K562 (cell line): ENCODE measurements around the gene IFNK. TPM values are rescaled to one million over a fixed set of nuclear protein-coding genes. Genes with fewer than 3 reads are reported as not detected.

Experiments used
- ATAC-seq: fragments of 200-7000 bp; cut with Tn5 transposase; 3 replicates; pipeline ENCODE4 v1.9.1; 2020; ENCODE audit warnings: moderate library complexity
- BruUV-seq: library from RNA; stranded (reverse); fragments of 400-500 nt; replicated peaks from 2 replicates; lab custom pipeline; 2021; lab: Mats Ljungman, UMichigan
- CTCF ChIA-PET: fragments of 300-600 bp; formaldehyde crosslinking; extraction: SDS; loops from one replicate; lab custom pipeline; 2021; ENCODE audit warnings: low intra/inter-chr PET ratio; lab: Yijun Ruan, JAX
- POLR2A ChIA-PET: fragments of 300-600, 350-650 bp; sonication (Branson Sonifier 250); formaldehyde crosslinking; extraction: SDS; loops from one replicate; lab custom pipeline; 2021; ENCODE audit warnings: antibody characterized with exemption, inconsistent platforms; lab: Yijun Ruan, JAX
- DNase-seq, 4 experiments: peaks; one replicate each; pipeline versions ENCODE4 v3.0.0 to v3.0.0-alpha.2; 2011 to 2018; ENCODE audit warnings: low spot score in 3 of 4, mixed read lengths in 3 of 4; ENCODE audit errors: extremely low read depth in 1 of 4
- FAIRE-seq: peaks from 2 replicates; lab custom pipeline; 2011; peaks lifted over from hg19 to GRCh38; lab: Jason Lieb, UNC
- H2AFZ ChIP-seq: 2 replicates; pipeline ENCODE4 v1.6.0; 2011; ENCODE audit warnings: low read depth, low read length, control low read depth, inconsistent platforms
- H3K27ac ChIP-seq: fragments of 200-600 bp; 3 replicates; pipeline ENCODE4 v1.8.0; 2011; ENCODE audit warnings: low read depth, mild to moderate bottlenecking, control low read depth, inconsistent platforms, low read length, moderate library complexity, mixed read lengths; ENCODE audit errors: extremely low read depth
- H3K27me3 ChIP-seq, 2 experiments: fragments of 300-600 bp in 1 of 2; 2 replicates in 1 of 2; 3 replicates in 1 of 2; pipeline versions ENCODE4 v1.6.0 to v1.8.0; 2011; ENCODE audit warnings: inconsistent platforms in 2 of 2, low read length in 2 of 2, mild to moderate bottlenecking in 1 of 2, mixed read lengths in 1 of 2, moderate library complexity in 1 of 2; ENCODE audit not compliant: control insufficient read depth in 2 of 2, insufficient read depth in 2 of 2
- H3K36me3 ChIP-seq: fragments of 300-600 bp; 3 replicates; pipeline ENCODE4 v1.8.0; 2011; ENCODE audit warnings: mild to moderate bottlenecking, low read length, inconsistent platforms; ENCODE audit not compliant: control insufficient read depth, insufficient read depth
- H3K4me1 ChIP-seq, 2 experiments: fragments of 200-600 bp in 1 of 2; replicated peaks in 1 of 2; 2 replicates in 1 of 2; 3 replicates in 1 of 2; pipeline versions ENCODE4 v1.5.1 to v1.8.0; 2011; ENCODE audit warnings: inconsistent platforms in 2 of 2, low read length in 2 of 2, mild to moderate bottlenecking in 1 of 2, mixed read lengths in 1 of 2, moderate library complexity in 1 of 2; ENCODE audit not compliant: control insufficient read depth in 2 of 2, insufficient read depth in 2 of 2
- H3K4me2 ChIP-seq: 2 replicates; pipeline ENCODE4 v1.6.1; 2011; ENCODE audit warnings: low read length, control low read depth, inconsistent platforms, mixed read lengths; ENCODE audit not compliant: insufficient read depth
- H3K4me3 ChIP-seq: fragments of 200-600 bp; sonication (generic), shearing (Covaris generic); 2 replicates; pipeline ENCODE4 v1.5.1; 2016; ENCODE audit warnings: control low read depth, inconsistent platforms
- H3K79me2 ChIP-seq: fragments of 200-600 bp; 3 replicates; pipeline ENCODE4 v1.8.0; 2011; ENCODE audit warnings: low read length, inconsistent platforms; ENCODE audit not compliant: control insufficient read depth, insufficient read depth
- H3K9ac ChIP-seq, 2 experiments: 2 replicates each; pipeline versions ENCODE4 v1.6.0 to v1.6.1; 2011; ENCODE audit warnings: low read depth in 2 of 2, low read length in 2 of 2, control low read depth in 1 of 2, inconsistent platforms in 1 of 2, mild to moderate bottlenecking in 1 of 2, mixed read lengths in 1 of 2; ENCODE audit not compliant: insufficient read depth in 1 of 2
- H3K9me1 ChIP-seq: one replicate; pipeline ENCODE4 v1.6.0; 2011; ENCODE audit warnings: inconsistent platforms, mild to moderate bottlenecking, low read length, moderate library complexity; ENCODE audit not compliant: control insufficient read depth, insufficient read depth
- H3K9me3 ChIP-seq: replicated peaks from 2 replicates; pipeline ENCODE4 v1.5.1; 2011; ENCODE audit warnings: low read depth, low read length, inconsistent platforms; ENCODE audit not compliant: control insufficient read depth, insufficient read depth
- H4K20me1 ChIP-seq: replicated peaks from 2 replicates; pipeline ENCODE4 v1.6.1; 2011; ENCODE audit warnings: low read length, inconsistent platforms, mixed read lengths; ENCODE audit not compliant: control insufficient read depth, insufficient read depth
- DLX4 ChIP-seq: fragments of 250-450 bp; sonication (Bioruptor Pico); IDR thresholded peaks from 2 replicates; pipeline ENCODE4 v1.6.1; 2021; ENCODE audit warnings: mild to moderate bottlenecking
- DPF2 ChIP-seq: fragments of 450-650 bp; IDR thresholded peaks from 2 replicates; pipeline ENCODE4 v1.6.1; 2016
- FOXA3 ChIP-seq, 2 experiments: fragments of 450-650 bp in 1 of 2; sonication (generic) in 1 of 2; formaldehyde crosslinking; IDR thresholded peaks in 1 of 2; conservative IDR thresholded peaks in 1 of 2; 2 replicates each; pipeline versions ENCODE4 v1.4.0 to v1.8.0; 2020 to 2022; ENCODE audit warnings: mild to moderate bottlenecking in 2 of 2, missing genetic modification reagents in 1 of 2
- GATAD2B ChIP-seq: fragments of 450-650 bp; IDR thresholded peaks from 2 replicates; pipeline ENCODE4 v1.6.1; 2017; ENCODE audit warnings: mild to moderate bottlenecking, borderline replicate concordance
- HOMEZ ChIP-seq: fragments of 250-450 bp; sonication (Bioruptor Pico); IDR thresholded peaks from 2 replicates; pipeline ENCODE4 v1.4.0; 2020; ENCODE audit warnings: mild to moderate bottlenecking, moderate library complexity
- JUN ChIP-seq, 2 experiments: sonication (generic) in 1 of 2; formaldehyde crosslinking in 1 of 2; IDR thresholded peaks; 2 replicates each; pipeline versions ENCODE4 v1.6.1 to v1.8.0; 2012 to 2022; ENCODE audit warnings: borderline replicate concordance in 2 of 2, mild to moderate bottlenecking in 2 of 2, improper control_type of control experiment in 1 of 2, low read depth in 1 of 2, low read length in 1 of 2, missing genetic modification reagents in 1 of 2
- MAFG ChIP-seq: fragments of 450-650 bp; conservative IDR thresholded peaks from 2 replicates; pipeline ENCODE4 v1.6.1; 2016; ENCODE audit warnings: missing genetic modification characterization, missing compliant biosample characterization
- MIER1 ChIP-seq: fragments of 450-650 bp; IDR thresholded peaks from 2 replicates; pipeline ENCODE4 v1.6.1; 2016; ENCODE audit warnings: antibody characterized with exemption, mild to moderate bottlenecking, low read depth
- NCOA6 ChIP-seq: fragments of 450-650 bp; IDR thresholded peaks from 2 replicates; pipeline ENCODE4 v1.6.1; 2017; ENCODE audit warnings: mild to moderate bottlenecking
- NFRKB ChIP-seq: fragments of 450-650 bp; IDR thresholded peaks from 2 replicates; pipeline ENCODE4 v1.6.1; 2016; ENCODE audit warnings: low read depth
- RUNX1 ChIP-seq: sonication (generic); IDR thresholded peaks from 2 replicates; pipeline ENCODE4 v1.6.1; 2016; ENCODE audit warnings: antibody characterized with exemption, low read depth
- SMAD3 ChIP-seq: fragments of 450-650 bp; formaldehyde crosslinking; conservative IDR thresholded peaks from 2 replicates; pipeline ENCODE4 v1.4.0; 2020; ENCODE audit warnings: mild to moderate bottlenecking
- ZNF184 ChIP-seq: sonication (generic); formaldehyde crosslinking; IDR thresholded peaks from 2 replicates; pipeline ENCODE4 v1.5.0; 2020; ENCODE audit warnings: missing genetic modification reagents
- ZNF592 ChIP-seq: fragments of 450-650 bp; IDR thresholded peaks from 2 replicates; pipeline ENCODE4 v1.6.1; 2017; ENCODE audit warnings: antibody characterized with exemption, mild to moderate bottlenecking
- WGBS: fragments of 100-300 bp; shearing (Covaris generic); methylation state at CpG from one replicate; pipeline ENCODE4 v1.1.6; 2016; ENCODE audit warnings: low coverage, mixed read lengths; ENCODE audit not compliant: insufficient coverage; ENCODE audit errors: missing lambda C conversion rate; 5-methylcytosine and 5-hydroxymethylcytosine counted together
- in situ Hi-C: fragments of 300-500 bp; cut with MboI; formaldehyde crosslinking; loops from 4 replicates; pipeline ENCODE4 v1.15.0; 2018; ENCODE audit warnings: inconsistent platforms, mixed read lengths
- intact Hi-C: fragments of 100-400 bp; cut with micrococcal nuclease; formaldehyde crosslinking; loops from 2 replicates; pipeline ENCODE4 v1.14.2; 2022
- polyA plus RNA-seq, 8 experiments: library from polyadenylated mRNA; depleted of rRNA in 4 of 8; stranded (reverse) in 5 of 8; unstranded in 3 of 8; fragments of >200 nt; fragmentation: Nextera tagmentation in 2 of 8; fragmentation: Illumina TruSeq in 1 of 8; extraction: Ambion mirVana in 2 of 8; extraction: Trizol in 1 of 8; gene quantifications; 2 replicates each; pipeline versions ENCODE4 v1.2.1 to v1.2.3, GENCODE V29; 2011 to 2014; ENCODE audit warnings: inconsistent platforms in 1 of 8, missing spikeins in 1 of 8
- total RNA-seq, 7 experiments: library from RNA; depleted of rRNA in 6 of 7; stranded (reverse); fragments of >200 nt in 6 of 7; fragmentation: Illumina TruSeq in 2 of 7; extraction: Trizol in 2 of 7; gene quantifications; 2 replicates each; pipeline versions ENCODE4 v1.2.1 to v1.2.3, GENCODE V29; 2011 to 2021; ENCODE audit warnings: low replicate concordance in 1 of 7

Gene IFNK
- total and polyA plus RNA-seq, 9 of the 15 experiments (the other 6 are each of a cell fraction or from before 2014, with no cell fraction given) = 0.11 TPM; not detected in 8

- TF ChIP-seq ZNF592 (0 out of 2 replicates have a peak, but pooled peaks have one; percentile 50), MAFG (no peak)
Observed at GRCh38 chr9:27482709-27483108, 41.4 kb upstream of the IFNK start (continued).

- Histone ChIP-seq H3K4me3 (no peak overlapping the region), H3K27ac (peak overlapping the region; percentile 44; the same call in 1 of the 3 replicates), H3K79me2 (peaks cover 52% of the 10 kb centered on the region), H4K20me1 (no peaks in the 10 kb centered on the region), H3K4me2 (no peak overlapping the region; the same call in 1 of the 2 replicates), H3K4me1 (peaks cover 0 to 7% of the 10 kb centered on the region in 2 experiments; a peak in 3 of 5 replicates), H2AFZ (no peak overlapping the region), H3K9me3 (0 out of 2 replicates have a peak, but pooled peaks cover 2% of the 10 kb centered on the region), H3K27me3 (no peaks in the 10 kb centered on the region), H3K9me1 (no peaks in the 10 kb centered on the region), H3K9ac (no peak overlapping the region), H3K36me3 (no peaks in the 10 kb centered on the region)
- ATAC-seq (no peak), DNase-seq (no peak), FAIRE-seq (no peak)
- CTCF ChIA-PET = no interaction called here
- in situ Hi-C loops (no loop called here), intact Hi-C loops (no loop called here)
- no CpG with 5 or more reads among the region's 6 CpGs for WGBS
- no TSS peak for BruUV-seq
- POLR2A ChIA-PET = interaction anchor here (0.6 to 0.7 kb wide), 3 partner anchors 13 to 91 kb away, joined by 3 read pairs; no protein-coding TSS in a partner anchor
- TF ChIP-seq JUN (IDR thresholded peaks at IDR 0.05; ENCODE audit: borderline replicate concordance, low read depth, low read length) (no peak), JUN (CRISPR knock-in tag; IDR thresholded peaks at IDR 0.05; ENCODE audit: borderline replicate concordance) (no peak), MIER1 (no peak), GATAD2B (no peak), RUNX1 (no peak), HOMEZ (CRISPR knock-in tag) (no peak), NFRKB (no peak), FOXA3 (CRISPR knock-in tag; conservative IDR thresholded peaks at IDR 0.05 in 1 of 2, IDR thresholded peaks at IDR 0.05 in 1 of 2) (no peak), DPF2 (no peak), DLX4 (no peak), SMAD3 (CRISPR knock-in tag) (no peak), ZNF184 (CRISPR knock-in tag) (no peak), NCOA6 (no peak)
Observed at GRCh38 chr9:27483576-27483975, 40.5 kb upstream of the IFNK start.
